Measurements from ENCODE around the gene CLASP1.
"Not testable (repeated sequence)": the region's sequence is repeated elsewhere in the genome, so short reads cannot be mapped to it uniquely, and the experiment has no call there.

CLASP1 gene

DNA sequence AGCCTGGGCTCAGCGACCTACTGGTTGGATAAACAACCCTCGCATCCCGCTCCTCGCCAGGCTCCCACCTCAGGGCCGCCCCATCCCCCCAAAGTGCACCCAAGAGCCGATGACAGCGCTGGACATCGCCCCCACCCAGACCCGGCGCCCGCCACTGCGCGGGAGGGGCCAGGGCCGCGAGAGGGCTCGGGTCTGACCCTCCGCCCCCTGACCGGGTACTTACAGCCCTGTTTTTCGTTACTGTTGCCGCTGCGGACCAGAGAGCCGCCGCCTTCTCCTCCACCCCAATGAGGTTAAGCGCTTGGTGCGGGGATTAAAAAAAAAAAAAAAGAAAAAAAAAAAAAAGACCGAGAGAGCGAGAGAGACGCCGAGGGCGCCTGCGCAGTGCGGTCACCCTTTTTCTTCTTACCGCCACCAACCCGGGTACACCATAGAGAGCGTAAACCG, at the start of gene CLASP1:
Gene CLASP1, minus strand, starts transcription at position 314 of the 447 bp plus-strand sequence. CDS start 43,567 bp downstream, outside the sequence.
- no peak for DNase-seq (ENCODE audit: low spot score)

- DNase-seq (ENCODE audit: low spot score): no peak
Observed at GRCh38 chr2:121698318-121698930, 49.2 kb upstream of the CLASP1 start.

DNA sequence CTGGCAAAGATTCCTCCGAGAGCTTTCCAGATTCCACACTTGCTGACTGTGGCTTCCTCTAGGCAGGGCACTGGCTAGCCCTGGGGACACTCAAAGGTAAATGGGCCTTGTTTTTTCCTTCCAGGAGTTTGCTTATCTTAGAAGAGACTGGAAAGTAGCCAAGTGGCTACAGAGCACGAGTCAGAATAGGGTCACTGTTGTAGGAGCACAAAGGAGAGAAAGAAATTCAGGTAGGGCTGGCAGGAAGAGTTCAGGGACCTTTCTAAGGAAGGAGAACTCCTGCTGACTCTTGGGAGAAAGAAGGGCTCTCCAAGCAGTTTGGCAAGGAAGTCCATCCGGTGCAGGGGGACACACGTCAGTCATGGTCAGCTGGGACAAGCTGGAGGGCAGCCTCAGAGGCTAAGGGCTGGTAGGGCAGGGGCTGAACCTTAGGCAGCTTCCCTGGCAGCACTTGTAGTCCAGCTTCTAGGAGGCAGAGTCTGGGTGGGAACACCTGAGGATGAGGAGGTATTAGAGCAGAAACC, 47.9 kb upstream of the CLASP1 start:
- no peak for DNase-seq (ENCODE audit: low spot score)

GRCh38 chr2:121696410-121696930, 47.2 kb upstream of the CLASP1 start:
- DNase-seq (ENCODE audit: low spot score): no peak

- no peak for DNase-seq (ENCODE audit: low spot score)
Observed at GRCh38 chr2:121695171-121695451, 45.8 kb upstream of the CLASP1 start.

DNA sequence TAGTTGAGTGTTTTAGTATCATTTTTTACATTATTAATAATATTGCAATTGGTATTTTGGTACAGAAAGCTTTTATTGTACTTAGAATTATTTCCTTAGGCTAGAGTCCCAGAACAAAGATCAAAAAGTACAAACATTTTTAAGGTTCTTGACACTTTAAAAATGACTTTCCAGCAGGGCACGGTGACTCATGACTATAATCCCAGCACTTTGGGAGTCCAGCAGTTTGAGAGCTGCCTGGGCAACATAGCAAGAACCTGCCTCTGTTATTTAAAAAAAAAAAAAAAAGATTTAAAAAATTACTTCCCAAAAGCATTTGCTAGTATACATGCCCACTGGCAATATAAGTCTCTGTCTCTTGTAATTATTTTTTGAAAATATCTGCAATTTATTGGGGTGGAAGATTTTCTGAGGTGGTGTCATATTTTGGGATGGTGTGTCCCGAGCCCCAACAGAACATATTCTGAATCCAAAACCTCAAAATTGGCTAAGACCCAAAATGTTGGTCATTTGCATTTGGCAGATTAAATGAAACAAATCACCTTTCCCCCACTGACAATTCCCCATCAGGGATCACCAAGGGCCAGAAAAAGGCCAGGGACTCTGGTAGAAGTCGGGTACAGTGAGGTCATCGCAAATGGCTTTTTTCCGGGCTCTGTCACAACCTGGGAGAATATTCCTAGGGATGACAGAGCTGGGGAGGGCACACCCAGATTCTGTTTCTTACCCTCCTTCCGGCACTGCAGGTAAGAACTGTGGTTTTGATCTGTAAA, 45.3 kb upstream of the CLASP1 start:
- no peak for DNase-seq (ENCODE audit: low spot score)

DNA sequence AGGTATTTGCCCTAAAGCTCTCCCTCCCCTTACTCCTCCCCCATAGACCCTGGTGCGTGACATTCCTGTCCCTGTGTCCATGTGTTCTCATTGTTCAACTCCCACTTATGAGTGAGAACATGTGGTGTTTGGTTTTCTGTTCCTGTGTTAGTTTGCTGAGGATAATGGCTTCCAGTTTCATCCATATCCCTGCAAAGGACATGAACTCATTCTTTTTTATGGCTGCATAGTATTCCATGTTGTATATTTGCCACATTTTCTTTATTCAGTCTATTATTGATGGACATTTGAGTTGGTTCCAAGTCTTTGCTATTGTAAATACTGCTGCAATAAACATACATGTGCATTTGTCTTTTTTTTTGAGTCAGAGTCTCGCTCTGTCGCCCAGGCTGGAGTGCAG, 41.3 kb upstream of the CLASP1 start:
- DNase-seq (ENCODE audit: low spot score): not testable (repeated sequence)

GRCh38 chr2:121690095-121690494, 40.8 kb upstream of the CLASP1 start:
- no peak for DNase-seq (ENCODE audit: low spot score)

DNA sequence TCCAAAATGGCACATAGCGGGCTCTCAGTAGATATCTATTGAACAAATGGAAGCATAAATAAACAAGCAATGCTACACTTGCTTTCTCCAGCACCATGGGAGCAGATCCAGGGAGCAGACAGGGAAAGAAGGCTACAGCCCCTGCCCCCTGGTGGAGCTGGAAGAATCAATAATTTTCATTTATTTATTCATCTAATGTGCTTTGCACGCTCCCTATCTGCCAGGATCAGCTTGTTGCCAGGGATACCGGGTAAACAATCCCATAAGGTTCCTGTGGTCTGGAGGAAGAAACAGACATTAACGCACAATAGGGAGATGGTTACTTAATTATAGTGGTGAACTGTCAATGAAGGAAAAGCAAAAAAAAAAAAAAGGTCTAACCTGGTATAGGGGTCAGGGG, 40.1 kb upstream of the CLASP1 start:
- peak; percentile 59 for DNase-seq (ENCODE audit: low spot score)

DNA sequence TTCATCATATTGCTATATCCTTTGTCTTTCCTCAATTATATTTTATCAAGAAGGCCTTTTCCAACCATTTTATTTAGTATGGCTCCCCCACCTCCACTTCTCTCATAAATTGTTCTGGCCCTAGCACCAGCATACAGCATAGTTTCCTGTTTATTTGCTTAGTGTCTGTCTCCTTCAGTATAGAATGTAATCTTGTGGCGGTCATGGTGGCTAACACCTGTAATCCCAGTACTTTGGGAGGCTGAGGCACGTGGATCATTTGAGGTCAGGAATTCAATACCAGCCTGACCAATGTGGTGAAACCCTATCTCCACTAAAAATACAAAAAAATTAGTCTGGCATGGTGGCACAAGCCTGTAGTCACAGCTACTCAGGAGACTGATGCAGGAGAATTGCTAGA, 39.6 kb upstream of the CLASP1 start:
- DNase-seq (ENCODE audit: low spot score): no peak

- DNase-seq (ENCODE audit: low spot score): no peak
Observed at GRCh38 chr2:121686902-121687301, 37.6 kb upstream of the CLASP1 start.

DNA sequence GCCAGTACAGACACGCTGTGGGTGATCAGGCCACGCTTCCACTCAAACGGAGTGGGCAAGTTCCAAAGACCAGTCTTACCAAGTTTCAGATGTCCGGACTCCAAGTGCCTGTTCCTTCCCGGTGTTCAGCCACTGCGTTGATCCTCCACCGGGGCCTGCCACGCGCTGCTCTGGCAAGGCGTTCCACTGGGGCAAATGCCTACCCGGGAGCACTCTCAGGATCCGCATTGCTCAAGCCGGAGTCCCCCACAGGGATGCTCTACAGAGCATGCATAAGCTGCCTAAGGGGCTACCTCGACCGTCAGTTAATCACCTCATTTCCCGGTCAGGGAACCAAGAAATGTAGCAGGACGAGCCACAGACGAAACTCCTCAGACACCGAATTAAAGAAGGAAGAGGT, 37.0 kb upstream of the CLASP1 start:
- DNase-seq (ENCODE audit: low spot score): no peak

- DNase-seq (ENCODE audit: low spot score): no peak
Observed at GRCh38 chr2:121682396-121683298, 33.4 kb upstream of the CLASP1 start.

DNA sequence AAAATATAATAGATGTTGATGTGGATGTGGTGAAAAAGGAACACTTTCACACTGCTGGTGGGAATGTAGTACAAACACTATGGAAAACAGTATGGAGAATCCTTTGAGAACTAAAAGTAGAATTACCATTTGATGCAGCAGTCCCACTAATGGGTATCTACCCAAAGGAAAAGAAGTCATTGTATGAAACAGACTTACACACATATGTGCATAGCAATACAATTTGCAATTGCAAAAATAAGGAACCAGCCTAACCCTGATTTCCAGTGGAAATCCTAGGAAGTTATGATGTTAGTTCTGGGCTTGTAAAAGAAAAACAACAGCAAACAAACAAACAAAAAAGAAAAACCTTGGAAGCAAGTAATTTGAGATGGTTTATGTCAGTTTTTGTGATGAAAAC, 28.6 kb upstream of the CLASP1 start:
- no peak for DNase-seq (ENCODE audit: low spot score)

DNA sequence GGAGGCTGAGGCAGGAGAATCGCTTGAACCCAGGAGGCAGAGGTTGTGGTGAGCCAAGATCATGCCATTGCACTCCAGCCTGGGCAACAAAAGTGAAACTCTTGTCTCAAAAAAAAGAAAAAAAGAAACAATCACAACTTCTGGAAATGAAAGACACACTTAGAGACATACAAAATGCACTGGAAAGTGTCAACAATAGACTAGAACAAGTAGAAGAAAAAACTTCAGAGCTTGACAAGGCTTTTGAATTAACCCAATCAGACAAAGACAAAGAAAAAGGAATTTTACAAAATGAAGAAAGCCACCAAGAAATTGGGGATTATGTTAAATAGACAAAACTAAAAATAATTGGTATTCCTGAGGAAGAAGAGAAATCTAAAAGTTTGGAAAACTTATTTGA, 22.4 kb upstream of the CLASP1 start:
- DNase-seq (ENCODE audit: low spot score): not testable (repeated sequence)

GRCh38 chr2:121670181-121670580, 20.9 kb upstream of the CLASP1 start:
- DNase-seq (ENCODE audit: low spot score): no peak

- DNase-seq (ENCODE audit: low spot score): no peak
Observed at GRCh38 chr2:121667618-121668017, 18.4 kb upstream of the CLASP1 start.

GRCh38 chr2:121666042-121666441, 16.8 kb upstream of the CLASP1 start:
- DNase-seq (ENCODE audit: low spot score): no peak

DNA sequence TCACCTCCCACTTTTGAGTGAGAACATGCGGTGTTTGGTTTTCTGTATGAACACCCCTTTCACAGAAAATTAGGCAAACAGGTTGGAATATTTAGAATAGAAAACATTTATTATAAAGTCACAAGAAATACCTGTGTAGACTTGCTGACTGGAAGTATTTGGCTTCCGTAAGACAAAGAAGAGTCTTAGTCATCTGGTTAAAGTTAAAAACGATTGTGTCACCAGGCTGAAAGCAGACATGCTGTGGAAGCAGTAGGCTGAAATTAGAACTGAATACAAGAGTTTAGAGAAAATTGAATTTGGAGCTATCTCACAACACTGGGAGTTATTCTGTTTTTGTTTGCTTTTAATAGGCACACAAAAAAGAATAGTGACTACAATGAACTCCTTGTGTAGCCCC, 16.2 kb upstream of the CLASP1 start:
- DNase-seq (ENCODE audit: low spot score): no peak

DNA sequence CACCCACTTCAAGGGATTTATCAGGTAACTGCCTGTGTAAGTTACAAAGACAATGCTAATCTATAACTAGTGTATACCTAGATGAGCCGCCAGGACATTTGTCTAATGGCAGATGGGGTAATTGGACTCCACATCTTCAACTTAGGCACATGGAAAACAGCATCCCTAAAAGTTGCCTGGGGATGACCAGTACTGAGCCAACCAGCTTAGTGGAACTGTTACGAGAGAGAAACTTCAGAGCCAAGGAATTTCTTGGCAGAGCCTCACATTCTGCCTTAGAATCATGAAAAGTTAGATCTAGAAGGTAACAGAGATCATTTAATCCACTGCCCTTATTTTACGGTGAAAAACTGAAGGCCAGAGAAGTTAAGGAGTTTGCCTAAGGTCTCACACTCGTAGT, 15.5 kb upstream of the CLASP1 start:
- DNase-seq (ENCODE audit: low spot score): peak; percentile 9

- no peak for DNase-seq (ENCODE audit: low spot score)
Observed at GRCh38 chr2:121664086-121664485, 14.8 kb upstream of the CLASP1 start.

- no peak for DNase-seq (ENCODE audit: low spot score)
Observed at GRCh38 chr2:121663434-121663833, 14.2 kb upstream of the CLASP1 start.
